ENCODE measurements around the gene CFHR3.

DNA sequence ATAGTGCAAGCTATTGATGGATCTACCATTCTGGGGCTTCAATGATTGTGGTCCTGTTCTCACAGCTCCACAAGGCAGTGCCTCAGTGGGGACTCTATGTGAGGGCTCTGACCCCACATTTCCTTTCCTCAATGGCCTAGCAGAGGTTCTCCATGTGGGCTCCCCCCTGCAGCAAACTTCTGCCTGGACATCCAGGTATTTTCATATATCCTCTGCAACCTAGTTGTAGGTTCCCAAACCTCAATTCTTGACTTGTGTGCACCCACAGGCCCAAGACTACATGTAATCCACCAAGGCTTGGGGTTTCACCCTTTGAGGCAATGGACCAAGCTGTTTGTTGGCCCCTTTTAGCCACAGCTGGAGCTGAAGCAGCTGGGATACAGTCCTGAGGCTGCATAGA is 35.9 kb upstream of the CFHR3 start:
- no peak for TF ChIP-seq GATA2 (IDR thresholded peaks at IDR 0.05; ENCODE audit: low read depth, low read length)
- no peak for TF ChIP-seq GATA3 (IDR thresholded peaks at IDR 0.05; ENCODE audit: low read depth, low read length)

Measured in SH-SY5Y (cell line).